ENCODE measurements around the gene ARRDC4. TPM values are rescaled to one million over a fixed set of nuclear protein-coding genes. Genes with fewer than 3 reads are reported as not detected.

Gene ARRDC4
- total and polyA plus RNA-seq, 9 donors = 12.2 to 23.7 (median 15.8) TPM

- H3K9me3 ChIP-seq (replicated peaks; ENCODE audit: control insufficient read depth, low read depth, low read length) = no peaks in the 10 kb centered on the region
- no peaks in the 10 kb centered on the region for H3K27me3 ChIP-seq (ENCODE audit: control insufficient read depth, insufficient read depth, low read length)
- no peak overlapping the region for H3K4me3 ChIP-seq (ENCODE audit: low read length)
- peaks cover 12% of the 10 kb centered on the region for H3K4me1 ChIP-seq (ENCODE audit: control insufficient read depth, insufficient read depth, low read length)
- peak; percentile 71 for DNase-seq
- WGBS (ENCODE audit: insufficient coverage) = 47% methylated on average over 3 of the region's 3 CpGs
- H3K36me3 ChIP-seq (ENCODE audit: control insufficient read depth, insufficient read depth, low read length) = no peaks in the 10 kb centered on the region
- H3K27ac ChIP-seq (ENCODE audit: low read length) = peak overlapping the region; percentile 72
Observed at GRCh38 chr15:97993310-97993738, 32.8 kb downstream of the ARRDC4 start.

GRCh38 chr15:97994236-97994635, 33.7 kb downstream of the ARRDC4 start:
- H3K9me3 ChIP-seq (replicated peaks; ENCODE audit: control insufficient read depth, low read depth, low read length) = no peaks in the 10 kb centered on the region
- H3K36me3 ChIP-seq (ENCODE audit: control insufficient read depth, insufficient read depth, low read length) = no peaks in the 10 kb centered on the region
- DNase-seq = no peak
- no peaks in the 10 kb centered on the region for H3K27me3 ChIP-seq (ENCODE audit: control insufficient read depth, insufficient read depth, low read length)
- peaks cover 12% of the 10 kb centered on the region for H3K4me1 ChIP-seq (ENCODE audit: control insufficient read depth, insufficient read depth, low read length)
- WGBS (ENCODE audit: insufficient coverage) = 100% methylated on average over 1 of the region's 3 CpGs
- no peak overlapping the region for H3K27ac ChIP-seq (ENCODE audit: low read length)
- H3K4me3 ChIP-seq (ENCODE audit: low read length) = no peak overlapping the region

GRCh38 chr15:97995192-97995591, 34.7 kb downstream of the ARRDC4 start:
- Histone ChIP-seq H3K4me3 (ENCODE audit: low read length) (no peak overlapping the region), H3K27ac (ENCODE audit: low read length) (no peak overlapping the region), H3K27me3 (ENCODE audit: control insufficient read depth, insufficient read depth, low read length) (no peaks in the 10 kb centered on the region), H3K4me1 (ENCODE audit: control insufficient read depth, insufficient read depth, low read length) (peaks cover 12% of the 10 kb centered on the region), H3K36me3 (ENCODE audit: control insufficient read depth, insufficient read depth, low read length) (no peaks in the 10 kb centered on the region), H3K9me3 (replicated peaks; ENCODE audit: control insufficient read depth, low read depth, low read length) (no peaks in the 10 kb centered on the region)
- WGBS (ENCODE audit: insufficient coverage) = 73% methylated on average over 2 of the region's 3 CpGs
- no peak for DNase-seq

GRCh38 chr15:97995881-97996603, 35.5 kb downstream of the ARRDC4 start:
- no peaks in the 10 kb centered on the region for H3K36me3 ChIP-seq (ENCODE audit: control insufficient read depth, insufficient read depth, low read length)
- DNase-seq = peak; percentile 23
- no peak overlapping the region for H3K27ac ChIP-seq (ENCODE audit: low read length)
- H3K27me3 ChIP-seq (ENCODE audit: control insufficient read depth, insufficient read depth, low read length) = no peaks in the 10 kb centered on the region
- no peak overlapping the region for H3K4me3 ChIP-seq (ENCODE audit: low read length)
- WGBS (ENCODE audit: insufficient coverage) = 52% methylated on average over 4 of the region's 5 CpGs
- no peaks in the 10 kb centered on the region for H3K9me3 ChIP-seq (replicated peaks; ENCODE audit: control insufficient read depth, low read depth, low read length)
- H3K4me1 ChIP-seq (ENCODE audit: control insufficient read depth, insufficient read depth, low read length) = peaks cover 12% of the 10 kb centered on the region

- Histone ChIP-seq H3K9me3 (replicated peaks; ENCODE audit: control insufficient read depth, low read depth, low read length) (no peaks in the 10 kb centered on the region), H3K27ac (ENCODE audit: low read length) (no peak overlapping the region), H3K4me3 (ENCODE audit: low read length) (no peak overlapping the region), H3K36me3 (ENCODE audit: control insufficient read depth, insufficient read depth, low read length) (no peaks in the 10 kb centered on the region), H3K27me3 (ENCODE audit: control insufficient read depth, insufficient read depth, low read length) (no peaks in the 10 kb centered on the region), H3K4me1 (ENCODE audit: control insufficient read depth, insufficient read depth, low read length) (peaks cover 9% of the 10 kb centered on the region)
- no peak for DNase-seq
- 90% methylated on average over 2 of the region's 5 CpGs for WGBS (ENCODE audit: insufficient coverage)
Observed at GRCh38 chr15:97998307-97999071, 38.0 kb downstream of the ARRDC4 start.

- Histone ChIP-seq H3K4me1 (ENCODE audit: control insufficient read depth, insufficient read depth, low read length) (peaks cover 5% of the 10 kb centered on the region), H3K27me3 (ENCODE audit: control insufficient read depth, insufficient read depth, low read length) (no peaks in the 10 kb centered on the region), H3K36me3 (ENCODE audit: control insufficient read depth, insufficient read depth, low read length) (no peaks in the 10 kb centered on the region), H3K4me3 (ENCODE audit: low read length) (no peak overlapping the region), H3K9me3 (replicated peaks; ENCODE audit: control insufficient read depth, low read depth, low read length) (no peaks in the 10 kb centered on the region), H3K27ac (ENCODE audit: low read length) (no peak overlapping the region)
- WGBS (ENCODE audit: insufficient coverage) = 73% methylated on average over 7 of the region's 11 CpGs
- DNase-seq = no peak
Observed at GRCh38 chr15:98000249-98001203, 40.0 kb downstream of the ARRDC4 start.

- no peak for DNase-seq
- no peaks in the 10 kb centered on the region for H3K9me3 ChIP-seq (replicated peaks; ENCODE audit: control insufficient read depth, low read depth, low read length)
- H3K36me3 ChIP-seq (ENCODE audit: control insufficient read depth, insufficient read depth, low read length) = no peaks in the 10 kb centered on the region
- no peak overlapping the region for H3K27ac ChIP-seq (ENCODE audit: low read length)
- WGBS (ENCODE audit: insufficient coverage) = 96% methylated on average over 10 of the region's 10 CpGs
- no peaks in the 10 kb centered on the region for H3K4me1 ChIP-seq (ENCODE audit: control insufficient read depth, insufficient read depth, low read length)
- H3K27me3 ChIP-seq (ENCODE audit: control insufficient read depth, insufficient read depth, low read length) = no peaks in the 10 kb centered on the region
- H3K4me3 ChIP-seq (ENCODE audit: low read length) = no peak overlapping the region
Observed at GRCh38 chr15:98001663-98002194, 41.2 kb downstream of the ARRDC4 start.

GRCh38 chr15:98002419-98002818, 41.9 kb downstream of the ARRDC4 start:
- H3K9me3 ChIP-seq (replicated peaks; ENCODE audit: control insufficient read depth, low read depth, low read length) = no peaks in the 10 kb centered on the region
- no peaks in the 10 kb centered on the region for H3K27me3 ChIP-seq (ENCODE audit: control insufficient read depth, insufficient read depth, low read length)
- H3K27ac ChIP-seq (ENCODE audit: low read length) = no peak overlapping the region
- H3K4me1 ChIP-seq (ENCODE audit: control insufficient read depth, insufficient read depth, low read length) = no peaks in the 10 kb centered on the region
- no peak for DNase-seq
- H3K36me3 ChIP-seq (ENCODE audit: control insufficient read depth, insufficient read depth, low read length) = no peaks in the 10 kb centered on the region
- no peak overlapping the region for H3K4me3 ChIP-seq (ENCODE audit: low read length)
- WGBS (ENCODE audit: insufficient coverage) = 95% methylated on average over 3 of the region's 3 CpGs

GRCh38 chr15:98002866-98003265, 42.4 kb downstream of the ARRDC4 start:
- Histone ChIP-seq H3K4me3 (ENCODE audit: low read length) (no peak overlapping the region), H3K9me3 (replicated peaks; ENCODE audit: control insufficient read depth, low read depth, low read length) (no peaks in the 10 kb centered on the region), H3K4me1 (ENCODE audit: control insufficient read depth, insufficient read depth, low read length) (no peaks in the 10 kb centered on the region), H3K27me3 (ENCODE audit: control insufficient read depth, insufficient read depth, low read length) (no peaks in the 10 kb centered on the region), H3K27ac (ENCODE audit: low read length) (no peak overlapping the region), H3K36me3 (ENCODE audit: control insufficient read depth, insufficient read depth, low read length) (no peaks in the 10 kb centered on the region)
- WGBS (ENCODE audit: insufficient coverage) = 86% methylated on average over 4 of the region's 4 CpGs
- no peak for DNase-seq

All from muscle of leg (tissue), 11 donors.